ENCODE measurements around the gene ZNF496.
"Not testable (repeated sequence)": the region's sequence is repeated elsewhere in the genome, so short reads cannot be mapped to it uniquely, and the experiment has no call there.

Gene ZNF496

GRCh38 chr1:247268390-247269045 is 63.1 kb downstream of the ZNF496 start:
- FAIRE-seq (no peak), DNase-seq (ENCODE audit: extremely low spot score, insufficient read length, low read depth) (no peak)

- FAIRE-seq (no peak), DNase-seq (ENCODE audit: extremely low spot score, insufficient read length, low read depth) (no peak)
Measured at GRCh38 chr1:247266053-247266452, 65.6 kb downstream of the ZNF496 start.

- not testable (repeated sequence) for FAIRE-seq; DNase-seq (ENCODE audit: extremely low spot score, insufficient read length, low read depth)
Measured at GRCh38 chr1:247255772-247256171, 75.9 kb downstream of the ZNF496 start, which contains the start of gene VN1R5. TSS of gene VN1R5 (plus strand) at chr1:247256072.

- FAIRE-seq: no peak
- DNase-seq (ENCODE audit: extremely low spot score, insufficient read length, low read depth): no peak
Measured at GRCh38 chr1:247247568-247247967, 84.1 kb downstream of the ZNF496 start.

Measured in GM18507 (cell line).